Cerebellar nuclear complex (tissue), 1 donor: Measurements from ENCODE around the gene PLEKHA6.

Source experiments
- DNase-seq, 2 experiments: peaks; one replicate each; lab custom pipeline; 2025; lab: John Stamatoyannopoulos, UW

Gene PLEKHA6, protein sequence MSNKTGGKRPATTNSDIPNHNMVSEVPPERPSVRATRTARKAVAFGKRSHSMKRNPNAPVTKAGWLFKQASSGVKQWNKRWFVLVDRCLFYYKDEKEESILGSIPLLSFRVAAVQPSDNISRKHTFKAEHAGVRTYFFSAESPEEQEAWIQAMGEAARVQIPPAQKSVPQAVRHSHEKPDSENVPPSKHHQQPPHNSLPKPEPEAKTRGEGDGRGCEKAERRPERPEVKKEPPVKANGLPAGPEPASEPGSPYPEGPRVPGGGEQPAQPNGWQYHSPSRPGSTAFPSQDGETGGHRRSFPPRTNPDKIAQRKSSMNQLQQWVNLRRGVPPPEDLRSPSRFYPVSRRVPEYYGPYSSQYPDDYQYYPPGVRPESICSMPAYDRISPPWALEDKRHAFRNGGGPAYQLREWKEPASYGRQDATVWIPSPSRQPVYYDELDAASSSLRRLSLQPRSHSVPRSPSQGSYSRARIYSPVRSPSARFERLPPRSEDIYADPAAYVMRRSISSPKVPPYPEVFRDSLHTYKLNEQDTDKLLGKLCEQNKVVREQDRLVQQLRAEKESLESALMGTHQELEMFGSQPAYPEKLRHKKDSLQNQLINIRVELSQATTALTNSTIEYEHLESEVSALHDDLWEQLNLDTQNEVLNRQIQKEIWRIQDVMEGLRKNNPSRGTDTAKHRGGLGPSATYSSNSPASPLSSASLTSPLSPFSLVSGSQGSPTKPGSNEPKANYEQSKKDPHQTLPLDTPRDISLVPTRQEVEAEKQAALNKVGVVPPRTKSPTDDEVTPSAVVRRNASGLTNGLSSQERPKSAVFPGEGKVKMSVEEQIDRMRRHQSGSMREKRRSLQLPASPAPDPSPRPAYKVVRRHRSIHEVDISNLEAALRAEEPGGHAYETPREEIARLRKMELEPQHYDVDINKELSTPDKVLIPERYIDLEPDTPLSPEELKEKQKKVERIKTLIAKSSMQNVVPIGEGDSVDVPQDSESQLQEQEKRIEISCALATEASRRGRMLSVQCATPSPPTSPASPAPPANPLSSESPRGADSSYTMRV

DNA sequence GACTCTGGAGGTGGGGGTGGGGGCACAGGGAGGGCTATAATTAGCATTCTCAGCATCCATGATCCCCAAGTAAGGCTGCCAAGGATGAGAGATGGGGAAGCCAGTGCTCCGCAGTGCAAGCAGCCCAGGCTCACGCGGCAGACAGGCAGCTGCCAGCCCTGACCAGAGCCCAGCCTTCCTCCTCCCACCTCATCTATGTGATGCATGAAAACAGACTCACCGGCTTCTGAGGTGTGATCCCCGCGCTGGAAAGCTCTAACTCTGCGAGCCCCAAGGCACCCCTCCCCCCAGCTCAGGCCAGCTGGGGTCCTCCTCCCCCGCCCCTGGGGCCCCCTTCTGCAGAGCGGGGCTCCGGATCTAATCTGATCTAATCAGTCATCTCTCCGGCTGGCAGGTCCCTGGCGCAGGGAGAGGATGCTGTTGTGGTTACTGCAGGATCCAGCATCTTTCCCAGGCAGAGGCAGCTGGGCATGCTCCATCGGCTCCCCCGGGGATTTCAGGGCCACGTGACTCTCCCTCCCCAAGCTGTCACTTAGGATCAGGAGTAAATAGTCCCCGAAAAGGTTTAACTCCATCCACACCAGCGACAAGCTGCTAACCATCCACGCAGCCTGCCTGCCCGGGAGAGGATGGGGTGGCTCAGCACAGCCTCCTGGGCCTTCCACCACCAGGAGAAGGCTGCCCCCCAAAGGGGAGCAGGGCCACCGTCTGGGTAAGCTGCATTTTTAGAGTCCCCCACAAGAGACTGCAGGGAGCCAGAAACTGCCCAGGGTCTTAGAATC lies at the start of gene PLEKHA6:
Gene PLEKHA6, minus strand, starts transcription at position 456 of the 782 bp plus-strand sequence. CDS start 86,202 bp downstream, outside the sequence.
- DNase-seq: peak; percentile 16 to 64

DNA sequence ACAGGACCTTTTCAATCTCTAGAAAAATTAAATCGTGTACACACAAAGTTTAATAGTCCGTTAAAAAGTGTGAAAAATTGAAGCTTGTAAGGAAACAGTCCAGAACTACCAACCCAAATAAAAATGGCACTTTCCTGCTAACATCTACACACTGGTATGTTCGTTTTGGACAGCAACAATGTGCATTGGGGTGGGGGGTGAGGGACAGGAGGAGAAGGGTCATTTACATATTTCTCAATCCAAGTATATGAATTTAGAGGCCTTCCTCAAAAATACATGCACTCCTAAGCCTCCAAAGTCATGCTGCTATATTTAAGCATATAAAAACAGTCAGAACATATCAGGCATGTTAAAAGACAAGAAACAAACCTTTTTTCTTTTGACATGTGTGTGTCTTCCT lies 49.4 kb upstream of the PLEKHA6 start:
- DNase-seq: no peak

DNA sequence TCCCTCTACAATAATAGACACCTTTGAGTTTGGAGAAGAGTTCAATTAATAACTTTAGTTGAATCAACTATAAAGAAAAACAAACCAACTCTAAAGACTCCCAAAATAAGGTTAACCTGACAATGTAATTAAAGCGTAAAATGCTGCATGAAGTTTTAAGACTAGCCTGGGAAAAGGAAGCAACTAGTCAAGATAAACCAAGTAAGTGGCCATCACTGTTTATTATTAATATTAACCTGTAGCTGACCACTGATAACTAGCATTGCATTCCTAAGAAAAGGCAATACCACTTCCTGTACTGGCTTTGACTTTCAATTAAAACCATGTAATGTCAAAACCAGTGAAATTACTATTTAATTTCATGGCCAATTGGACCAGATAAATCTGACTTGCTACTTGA lies 48.9 kb upstream of the PLEKHA6 start:
- DNase-seq: no peak

DNA sequence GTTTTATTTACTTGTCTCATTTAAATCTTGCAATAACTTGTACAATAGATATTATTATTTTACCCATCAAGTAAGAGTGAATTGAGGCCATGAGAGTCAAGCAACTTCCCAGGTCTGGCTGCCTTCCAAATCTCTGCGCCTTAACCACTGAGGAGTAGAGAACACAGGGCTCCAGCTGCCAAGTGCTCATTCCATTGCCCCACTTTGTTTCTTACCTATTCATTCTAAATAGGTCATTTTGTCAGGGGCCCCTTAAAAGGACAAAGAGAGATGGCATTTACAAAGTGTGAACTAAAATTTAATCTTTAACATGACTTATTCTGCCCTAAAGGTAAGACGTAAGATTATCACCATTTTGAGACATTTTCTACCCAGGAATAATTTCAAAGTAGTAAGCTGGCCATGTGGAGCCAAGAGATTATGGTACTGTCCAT lies 48.4 kb upstream of the PLEKHA6 start:
- peak in 1 of 2 experiments; percentile 22 for DNase-seq

DNA sequence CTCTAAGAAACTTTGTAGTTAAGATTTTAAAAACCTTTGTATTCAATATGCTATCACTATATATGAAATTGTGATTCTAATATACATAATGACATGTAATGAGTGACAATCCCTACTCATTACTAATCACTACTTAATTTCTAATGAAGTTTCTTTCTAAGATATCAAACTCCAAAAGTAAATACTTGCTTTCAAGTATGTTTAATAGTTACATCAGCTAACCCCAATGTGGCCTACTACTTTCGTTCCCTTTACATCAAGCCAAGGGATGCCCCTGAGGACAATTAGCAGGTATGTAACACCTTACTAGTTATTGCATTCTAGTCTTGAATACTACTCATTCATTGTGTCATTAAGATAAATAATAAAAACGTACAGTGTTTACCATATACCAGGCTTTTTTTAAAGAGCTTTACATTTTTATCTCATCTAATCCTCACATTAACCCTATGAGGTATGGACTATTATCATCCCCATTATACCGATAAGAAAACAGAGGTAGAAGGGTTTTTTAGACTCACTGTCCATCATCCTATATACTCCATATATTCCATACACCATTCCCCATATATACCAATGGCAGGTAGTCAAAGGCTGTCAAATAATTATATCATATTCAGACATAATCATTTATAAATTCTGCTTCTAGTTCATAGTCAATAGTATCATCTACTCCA lies 47.7 kb upstream of the PLEKHA6 start:
- DNase-seq: no peak

DNA sequence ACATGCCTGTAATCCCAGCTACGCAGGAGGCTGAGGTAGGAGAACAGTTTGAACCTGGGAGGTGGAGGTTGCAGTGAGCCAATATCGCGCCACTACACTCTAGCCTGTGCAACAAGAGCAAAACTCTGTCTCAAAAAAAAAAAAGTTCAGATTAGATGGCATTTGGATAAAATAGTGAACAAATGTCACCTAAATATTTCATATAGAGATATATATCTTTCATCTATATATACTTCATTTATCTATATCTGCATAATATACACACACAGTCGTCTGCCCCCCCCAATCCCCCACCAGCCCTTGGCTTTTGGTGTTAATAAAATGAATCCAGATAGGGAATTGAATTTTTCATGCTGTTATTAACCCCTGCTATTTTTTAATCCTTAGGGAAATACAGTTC lies 46.9 kb upstream of the PLEKHA6 start:
- DNase-seq: no peak

DNA sequence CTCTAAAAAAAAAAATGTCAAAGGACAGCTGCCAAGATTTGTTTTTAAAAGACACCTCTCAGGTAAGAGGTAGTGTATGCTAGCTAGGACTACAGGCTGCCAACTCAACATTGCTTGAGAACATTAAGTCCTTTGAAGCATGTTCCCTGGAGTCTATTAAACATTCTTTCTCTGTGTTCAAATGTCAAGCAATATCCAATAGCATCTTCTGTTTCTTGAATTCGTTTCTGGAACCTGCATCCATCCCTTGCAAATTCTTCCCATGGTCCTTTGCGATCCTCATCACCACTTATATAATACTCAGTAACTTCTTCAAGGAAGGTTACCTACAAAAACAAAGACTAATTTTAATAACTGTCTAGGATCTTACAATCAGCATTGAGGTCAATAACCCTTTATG lies 46.3 kb upstream of the PLEKHA6 start:
- DNase-seq: no peak

DNA sequence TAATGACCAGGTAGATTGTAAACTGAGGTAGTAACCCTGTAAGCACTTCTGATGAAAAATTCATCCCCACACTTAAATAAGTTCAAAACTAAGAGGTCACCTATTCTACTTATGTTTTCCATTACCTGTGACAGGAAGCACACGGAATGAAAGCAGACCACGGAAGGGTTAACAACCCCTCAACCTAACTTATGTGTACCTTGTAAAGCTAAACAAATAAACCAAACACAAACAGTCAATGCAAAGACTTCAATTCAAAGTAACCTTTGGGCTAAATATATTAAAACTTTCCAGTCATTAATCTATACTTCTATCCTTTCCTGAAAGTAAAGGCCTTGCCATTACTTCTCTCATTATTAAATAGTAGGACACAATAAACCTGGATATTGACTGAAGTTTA lies 44.9 kb upstream of the PLEKHA6 start:
- DNase-seq: no peak

DNA sequence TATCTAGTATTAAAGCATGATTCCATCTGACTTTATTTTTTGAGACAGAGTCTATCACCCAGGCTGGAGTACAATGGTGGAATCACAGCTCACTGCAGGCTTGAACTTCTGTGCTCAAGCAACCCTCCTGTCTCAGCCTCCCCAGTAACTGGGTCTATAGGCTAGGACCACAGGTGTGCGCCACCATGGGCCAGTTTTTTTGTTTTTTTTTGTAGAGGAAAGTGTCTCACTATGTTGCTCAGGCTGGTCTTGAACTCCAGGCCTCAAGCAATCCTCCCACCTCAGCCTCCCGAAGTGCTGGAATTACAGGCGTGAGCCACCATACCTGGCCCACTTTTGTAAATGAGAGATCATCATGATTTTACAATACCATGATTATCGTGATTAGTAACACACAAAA lies 42.7 kb upstream of the PLEKHA6 start:
- no peak for DNase-seq

DNA sequence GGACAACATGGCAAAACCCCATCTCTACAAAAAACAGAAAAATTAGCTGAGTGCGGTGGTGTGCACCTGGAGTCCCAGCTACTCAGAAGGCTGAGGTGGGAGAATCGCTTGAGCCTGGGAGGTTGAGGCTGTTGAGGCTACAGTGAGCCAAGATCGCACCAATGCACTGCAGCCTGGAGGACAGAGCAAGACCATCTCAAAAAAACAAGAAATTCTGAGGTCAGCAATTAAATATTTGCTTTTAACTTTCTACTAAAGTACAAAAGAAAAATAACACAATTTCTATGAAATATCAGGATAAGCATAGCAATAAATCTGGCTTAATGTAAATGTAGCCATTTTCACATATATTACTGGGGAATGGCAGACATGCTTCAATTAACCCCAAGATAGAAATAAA lies 42.0 kb upstream of the PLEKHA6 start:
- DNase-seq: no peak

DNA sequence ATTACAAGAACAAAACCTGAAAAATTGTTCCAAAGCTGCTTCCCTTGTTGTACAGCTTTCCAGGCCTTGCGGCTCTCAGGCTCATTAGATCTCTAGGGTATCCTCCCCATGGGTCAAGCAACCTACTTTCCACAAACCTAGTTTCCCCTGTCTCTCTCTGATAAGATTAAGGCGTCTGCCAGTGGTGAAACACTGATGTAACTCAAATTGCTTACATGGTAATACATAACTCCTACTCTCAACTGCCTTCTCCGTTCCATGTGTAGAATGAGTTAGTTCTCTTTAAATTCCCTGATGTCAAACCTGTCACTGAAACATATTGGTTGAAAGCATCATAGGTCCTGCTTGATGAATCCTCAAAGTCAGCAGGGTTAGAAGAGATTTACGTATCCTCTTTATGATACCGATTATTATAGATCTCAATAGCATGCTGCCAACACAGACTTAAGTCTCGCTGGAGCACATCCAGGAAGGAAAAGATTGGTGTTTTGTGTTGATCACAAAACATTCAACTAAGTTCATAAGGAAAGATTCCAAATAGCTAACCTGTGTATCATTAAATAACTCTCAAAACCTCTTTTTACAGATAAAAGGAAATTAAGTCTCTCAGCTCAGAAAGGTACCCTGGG lies 41.3 kb upstream of the PLEKHA6 start:
- no peak for DNase-seq

DNA sequence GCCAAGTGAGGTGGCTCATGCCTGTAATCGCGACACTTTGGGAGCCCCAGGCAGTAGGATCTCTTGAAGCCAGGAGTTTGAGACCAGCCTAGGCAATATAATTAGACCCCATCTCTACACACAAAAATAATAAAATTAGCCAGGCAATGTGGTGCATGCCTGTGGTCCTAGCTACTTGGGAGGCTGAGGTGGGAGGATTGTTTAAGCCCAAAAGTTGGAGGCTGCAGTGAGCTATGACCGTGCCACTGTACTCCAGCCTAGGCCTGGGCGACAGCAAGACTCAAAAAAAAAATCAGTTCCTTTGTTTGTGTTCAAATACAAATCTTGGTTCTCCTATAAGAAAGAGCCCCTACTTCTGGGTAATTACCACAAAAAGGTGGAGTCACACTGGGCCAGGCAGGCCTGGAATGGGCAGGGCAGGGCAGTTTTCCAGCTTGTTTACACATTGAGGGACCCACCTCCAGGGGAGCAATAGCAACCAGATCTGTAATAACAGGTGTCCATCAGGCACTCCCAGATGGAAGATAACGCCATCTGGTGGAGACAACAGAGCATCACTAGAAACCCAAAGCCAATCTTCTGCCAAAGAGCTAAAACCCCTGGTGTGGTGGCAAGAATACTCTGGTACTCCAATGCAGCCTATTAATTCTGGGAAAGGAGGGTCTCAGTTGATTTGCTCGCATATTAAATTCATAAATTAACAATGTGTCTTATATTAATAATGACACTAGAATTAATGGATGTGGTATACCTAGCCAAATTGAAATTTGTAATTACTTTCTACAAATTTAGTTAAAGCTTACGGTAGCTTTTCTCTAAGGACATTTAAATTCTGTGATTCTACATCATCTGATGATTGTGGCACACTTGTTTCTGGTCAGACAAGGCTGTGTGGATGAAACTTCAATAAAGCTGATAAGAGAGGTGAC lies 38.7 kb upstream of the PLEKHA6 start:
- DNase-seq: peak in 1 of 2 experiments; percentile 59

DNA sequence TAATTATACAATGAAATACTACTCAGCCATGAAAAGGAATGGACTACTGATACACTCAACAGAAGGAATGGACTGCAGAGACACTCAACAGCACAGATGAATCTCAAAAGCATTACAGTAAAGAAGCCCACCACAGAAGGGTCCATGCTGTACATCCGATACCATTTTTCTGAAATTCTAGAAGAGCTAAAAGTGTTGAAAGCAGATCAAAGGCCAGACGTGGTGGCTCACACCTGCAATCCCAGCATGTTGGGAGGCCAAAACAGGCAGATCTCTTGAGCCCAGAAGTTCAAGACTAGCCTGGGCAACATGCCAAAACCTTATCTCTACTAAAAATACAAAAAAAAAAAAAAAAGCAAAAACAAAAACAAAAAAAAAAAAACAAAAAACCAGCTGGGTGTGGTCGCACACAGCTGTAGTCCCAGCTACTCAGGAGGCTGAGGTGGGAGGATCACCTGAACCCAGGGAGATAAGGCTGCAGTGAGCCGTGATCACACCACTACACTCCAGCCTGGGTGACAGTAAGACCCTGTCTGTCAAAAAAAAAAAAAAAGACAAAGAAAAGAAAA lies 36.4 kb upstream of the PLEKHA6 start:
- DNase-seq: no peak

DNA sequence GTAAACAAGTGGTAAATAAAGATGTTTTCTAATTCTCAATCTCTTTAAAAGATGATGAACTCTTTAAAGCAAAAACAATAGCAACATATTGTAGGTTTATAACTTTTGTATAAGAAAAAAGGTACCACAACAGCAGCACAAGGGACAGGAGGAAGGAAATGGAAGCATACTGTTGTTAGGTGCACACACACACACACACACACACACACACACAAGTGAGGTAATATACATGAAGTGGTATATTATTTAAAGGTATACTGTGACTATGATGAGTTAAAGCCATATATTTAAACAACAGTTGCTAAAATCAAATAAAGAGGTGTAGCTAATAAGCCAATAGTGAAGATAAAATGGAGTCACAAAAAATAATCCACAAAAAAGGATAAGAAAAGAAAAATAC lies 31.9 kb upstream of the PLEKHA6 start:
- DNase-seq: no peak

DNA sequence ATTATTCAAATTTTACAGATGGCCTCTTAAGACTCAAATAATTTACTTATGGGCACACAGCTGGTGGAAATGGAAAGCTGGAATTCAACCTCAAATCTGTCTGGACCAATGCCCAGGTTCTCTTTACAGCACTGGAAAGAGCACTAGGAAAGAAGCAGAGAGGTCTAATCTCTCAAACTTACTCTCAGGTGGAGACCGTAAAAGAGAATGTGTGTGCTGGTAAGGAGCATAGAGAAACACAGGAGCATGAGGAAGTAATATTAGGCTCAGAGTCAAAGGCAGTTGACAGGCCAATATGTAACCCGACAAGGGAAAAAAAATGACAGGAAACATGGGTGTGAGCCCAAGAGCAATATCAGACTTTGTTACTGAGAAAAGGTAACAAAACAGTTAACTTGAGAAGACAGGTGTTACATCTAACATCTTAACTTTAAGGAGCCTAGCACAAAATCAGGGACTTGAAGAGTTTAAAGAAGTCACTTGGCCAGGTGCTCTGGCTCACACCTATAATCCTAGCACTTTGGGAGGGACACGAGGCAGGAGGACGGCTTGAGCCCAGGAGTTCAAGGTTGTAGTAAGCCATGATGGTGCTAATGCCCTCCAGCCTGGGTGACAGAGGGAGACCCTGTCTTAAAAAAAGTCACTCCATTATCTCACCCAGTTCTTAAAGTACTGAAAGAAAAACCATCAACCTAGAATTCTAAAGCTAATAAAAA lies 31.2 kb upstream of the PLEKHA6 start:
- no peak for DNase-seq

DNA sequence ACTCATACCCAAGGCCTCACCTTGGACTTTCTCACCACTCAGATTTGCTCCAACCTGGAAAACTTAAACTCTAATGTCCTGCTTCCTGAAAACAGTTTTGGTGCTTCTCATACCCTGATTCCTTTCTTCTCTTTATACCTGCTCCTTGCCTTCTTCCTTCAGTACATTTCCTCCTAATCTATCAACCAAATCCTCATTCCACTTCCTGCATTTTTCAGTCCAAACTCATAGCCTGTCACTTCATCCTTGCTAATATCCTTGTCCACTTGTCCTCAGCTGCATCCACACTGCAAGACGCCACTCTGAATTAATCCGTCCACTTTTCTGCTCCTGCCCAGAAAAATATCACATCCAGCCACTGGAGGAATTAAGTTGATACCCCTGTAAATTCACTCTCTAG lies 26.0 kb upstream of the PLEKHA6 start:
- DNase-seq: no peak

DNA sequence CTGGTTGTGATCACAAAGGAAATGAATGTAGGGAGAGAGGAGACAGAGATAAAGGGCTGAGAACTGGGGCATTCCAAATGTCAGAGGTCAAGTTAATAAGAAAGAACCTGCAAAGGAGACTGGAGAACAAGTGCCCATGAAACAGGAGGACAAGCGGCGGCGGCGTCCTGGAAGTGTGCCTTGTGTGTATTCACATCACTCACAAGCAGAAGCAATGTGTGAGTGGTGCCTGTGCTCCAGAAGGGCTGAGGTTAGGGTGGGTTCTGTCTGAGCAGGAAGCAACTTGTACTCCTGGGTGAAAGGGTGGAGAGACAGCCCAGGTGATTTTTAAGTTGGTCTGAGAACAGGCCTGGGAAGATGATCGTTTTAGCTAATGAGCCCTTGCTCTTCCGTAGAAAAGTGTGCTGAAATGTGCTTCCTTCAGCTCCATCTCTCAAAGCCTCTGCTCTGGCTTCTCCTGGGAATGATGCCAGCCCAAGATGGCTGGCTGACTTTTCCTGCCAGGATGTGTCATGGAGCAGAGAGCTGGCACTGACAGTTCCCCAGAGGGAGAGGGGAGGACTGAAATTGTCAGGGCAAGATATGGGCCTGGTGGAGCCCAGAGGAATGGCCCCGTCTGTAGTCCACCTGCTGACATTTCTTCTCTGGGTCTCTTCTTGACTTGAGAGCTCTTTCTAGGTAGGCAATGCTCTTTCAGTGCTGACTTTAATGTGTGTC lies 25.1 kb upstream of the PLEKHA6 start:
- DNase-seq: peak in 1 of 2 experiments; percentile 42
